Liver (tissue), 9 donors: ENCODE data around the gene TMEM186. TPM values are rescaled to one million over a fixed set of nuclear protein-coding genes. Genes with fewer than 3 reads are reported as not detected.

Source experiments
- DNase-seq: peaks from one replicate; pipeline ENCODE4 v3.0.0-alpha.2; 2017; ENCODE audit warnings: low spot score
- H3K27ac ChIP-seq, 2 donors: one replicate each; pipeline ENCODE4 v1.7.0; 2013; ENCODE audit warnings: inconsistent platforms in 2 of 2, low read length in 2 of 2, control low read depth in 1 of 2, low read depth in 1 of 2, mild to moderate bottlenecking in 1 of 2
- H3K27me3 ChIP-seq, 4 donors: one replicate each; pipeline versions ENCODE4 v1.6.1 to v1.7.0; 2013; ENCODE audit warnings: low read length in 3 of 4, inconsistent platforms in 1 of 4, mild to moderate bottlenecking in 1 of 4, moderate library complexity in 1 of 4; ENCODE audit not compliant: control insufficient read depth in 4 of 4, insufficient read depth in 4 of 4
- H3K36me3 ChIP-seq, 4 donors: one replicate each; pipeline versions ENCODE4 v1.6.1 to v1.7.0; 2013; ENCODE audit warnings: low read length in 3 of 4, mild to moderate bottlenecking in 3 of 4, low read depth in 1 of 4, moderate library complexity in 1 of 4; ENCODE audit not compliant: control insufficient read depth in 4 of 4, insufficient read depth in 3 of 4
- H3K4me1 ChIP-seq, 4 donors: one replicate each; pipeline versions ENCODE4 v1.6.1 to v1.7.0; 2013; ENCODE audit warnings: low read length in 3 of 4, mild to moderate bottlenecking in 3 of 4, moderate library complexity in 1 of 4; ENCODE audit not compliant: control insufficient read depth in 4 of 4, insufficient read depth in 4 of 4
- H3K4me3 ChIP-seq, 3 donors: one replicate each; pipeline versions ENCODE4 v1.6.1 to v1.7.0; 2013; ENCODE audit warnings: low read length in 3 of 3, control low read depth in 1 of 3, low read depth in 1 of 3, mild to moderate bottlenecking in 1 of 3
- H3K9ac ChIP-seq, 2 donors: one replicate each; pipeline ENCODE4 v1.7.0; 2013; ENCODE audit warnings: low read length in 2 of 2, mild to moderate bottlenecking in 2 of 2, moderate library complexity in 2 of 2, control low read depth in 1 of 2, low read depth in 1 of 2
- H3K9me3 ChIP-seq, 4 donors: one replicate each; pipeline versions ENCODE4 v1.6.1 to v1.7.0; 2013; ENCODE audit warnings: low read length in 3 of 4; ENCODE audit not compliant: control insufficient read depth in 4 of 4
- EGR1 ChIP-seq, 2 donors: IDR thresholded peaks; 2 replicates each; pipeline ENCODE4 v1.6.1; 2016 to 2018; ENCODE audit warnings: antibody characterized with exemption in 2 of 2, low read depth in 2 of 2
- FOXA1 ChIP-seq: IDR thresholded peaks from 2 replicates; pipeline ENCODE4 v1.6.1; 2016; ENCODE audit warnings: antibody characterized with exemption
- FOXA2 ChIP-seq: IDR thresholded peaks from 2 replicates; pipeline ENCODE4 v1.6.1; 2016; ENCODE audit warnings: antibody characterized with exemption
- GABPA ChIP-seq, 2 donors: IDR thresholded peaks in 1 of 2; conservative IDR thresholded peaks in 1 of 2; 2 replicates each; pipeline ENCODE4 v1.6.1; 2016; ENCODE audit warnings: antibody characterized with exemption in 2 of 2, mild to moderate bottlenecking in 1 of 2, moderate library complexity in 1 of 2
- HNF4A ChIP-seq, 2 donors: conservative IDR thresholded peaks; 2 replicates each; pipeline ENCODE4 v1.6.1; 2016; ENCODE audit warnings: antibody characterized with exemption in 2 of 2, mild to moderate bottlenecking in 2 of 2
- HNF4G ChIP-seq: IDR thresholded peaks from 2 replicates; pipeline ENCODE4 v1.6.1; 2016; ENCODE audit warnings: antibody characterized with exemption
- JUND ChIP-seq, 2 donors: IDR thresholded peaks; 2 replicates each; pipeline ENCODE4 v1.6.1; 2016; ENCODE audit warnings: antibody characterized with exemption in 2 of 2
- NR2F2 ChIP-seq: IDR thresholded peaks from 2 replicates; pipeline ENCODE4 v1.6.1; 2016; ENCODE audit warnings: antibody characterized with exemption
- RAD21 ChIP-seq, 2 donors: IDR thresholded peaks; 2 replicates each; pipeline ENCODE4 v1.6.1; 2016; ENCODE audit warnings: antibody characterized with exemption in 2 of 2, mild to moderate bottlenecking in 2 of 2
- RXRA ChIP-seq, 2 donors: IDR thresholded peaks; 2 replicates each; pipeline ENCODE4 v1.6.1; 2017 to 2018; ENCODE audit warnings: antibody characterized with exemption in 2 of 2, mild to moderate bottlenecking in 1 of 2
- SP1 ChIP-seq: IDR thresholded peaks from 2 replicates; pipeline ENCODE4 v1.6.1; 2018; ENCODE audit warnings: antibody characterized with exemption, mild to moderate bottlenecking
- TAF1 ChIP-seq: conservative IDR thresholded peaks from 2 replicates; pipeline ENCODE4 v1.6.1; 2016; ENCODE audit warnings: antibody characterized with exemption, mild to moderate bottlenecking
- YY1 ChIP-seq: IDR thresholded peaks from 2 replicates; pipeline ENCODE4 v1.6.1; 2016; ENCODE audit warnings: antibody characterized with exemption, mild to moderate bottlenecking
- WGBS: extraction: QIAGEN DNeasy Blood & Tissue Kit; methylation state at CpG from one replicate; pipeline ENCODE4 v1.1.7; 2013; 5-methylcytosine and 5-hydroxymethylcytosine counted together
- polyA plus RNA-seq, 2 donors: library from polyadenylated mRNA; stranded (reverse) in 1 of 2; unstranded in 1 of 2; fragments of 200-250 nt in 1 of 2; fragments of >200 nt in 1 of 2; fragmentation: Nextera tagmentation in 1 of 2; extraction: Ambion mirVana in 1 of 2; gene quantifications; one replicate each; pipeline versions ENCODE4 v1.2.1 to v1.2.3, GENCODE V29; 2013 to 2015
- total RNA-seq, 2 donors: library from RNA; depleted of rRNA; stranded (reverse); fragments of >200 nt; gene quantifications; one replicate each; pipeline ENCODE4 v1.2.3, GENCODE V29; 2014
- TF ChIP-seq, protein P1 (sequence below): IDR thresholded peaks from 2 replicates; pipeline ENCODE4 v1.6.1; 2016; ENCODE audit warnings: antibody characterized with exemption
- TF ChIP-seq, protein P2 (sequence below): IDR thresholded peaks from 2 replicates; pipeline ENCODE4 v1.6.1; 2016; ENCODE audit warnings: antibody characterized with exemption, mild to moderate bottlenecking
- TF ChIP-seq, protein P3 (sequence below): fragments of 150-350 bp; IDR thresholded peaks from 2 replicates; pipeline ENCODE4 v1.5.1; 2017; ENCODE audit warnings: improper control_type of control experiment, low read depth, low read length; ENCODE audit not compliant: missing input control
- TF ChIP-seq, protein P4 (sequence below): IDR thresholded peaks from 2 replicates; pipeline ENCODE4 v1.6.1; 2016; ENCODE audit warnings: antibody characterized with exemption
- TF ChIP-seq, protein P5 (sequence below): IDR thresholded peaks from 2 replicates; pipeline ENCODE4 v1.6.1; 2016; ENCODE audit warnings: antibody characterized with exemption
- donor health status: healthy.
- donor health status: healthy.
- donor health status: healthy.
- donor health status: healthy.
- donor health status: healthy.

Gene TMEM186
- total and polyA plus RNA-seq, 4 donors = 3.3 to 11.0 (median 7.1) TPM

DNA sequence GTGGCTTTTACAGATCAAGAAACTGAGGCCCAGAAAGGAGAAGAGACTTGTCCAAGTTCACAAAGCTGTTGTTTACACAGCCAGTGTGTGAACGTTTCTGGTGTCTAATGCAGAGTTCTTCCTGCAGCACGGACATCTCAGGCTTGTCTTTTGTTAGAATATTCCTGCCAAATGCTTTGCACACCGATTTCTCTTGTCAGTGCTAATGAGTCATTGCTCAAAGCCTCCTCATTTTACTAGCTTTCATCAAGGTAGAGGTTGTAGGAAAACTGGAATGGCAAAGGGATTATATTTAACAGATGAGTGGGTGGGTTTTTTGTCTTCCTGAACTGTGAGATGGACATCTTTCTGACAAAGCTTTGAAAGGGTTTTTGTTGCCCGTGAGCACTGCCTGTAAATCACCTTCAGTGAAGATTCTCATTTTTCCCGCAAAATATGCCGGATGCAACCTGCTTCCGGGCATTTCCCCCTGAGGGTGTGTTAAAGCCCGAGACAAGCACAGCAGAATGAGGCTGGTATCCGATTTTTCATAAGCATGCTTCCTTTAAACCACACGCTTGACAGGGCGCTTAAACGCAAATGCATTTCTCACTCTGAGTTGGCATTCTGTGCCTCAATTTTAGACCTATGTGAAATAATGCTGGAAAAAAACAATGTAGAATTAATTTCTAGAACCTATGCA lies 14.9 kb upstream of the TMEM186 start:
- H3K9me3 ChIP-seq = no peaks in the 10 kb centered on the region
- H3K36me3 ChIP-seq = peaks cover 26 to 90% (median 57%) of the 10 kb centered on the region in 4 donors
- DNase-seq = no peak
- TF ChIP-seq FOXA1 (no peak), HNF4G (no peak), EGR1 (IDR thresholded peaks at IDR 0.05; ENCODE audit: low read depth in 2 of 2) (no peak), HNF4A (conservative IDR thresholded peaks at IDR 0.05) (no peak), GABPA (IDR thresholded peaks at IDR 0.05 in 1 of 2, conservative IDR thresholded peaks at IDR 0.05 in 1 of 2) (no peak), YY1 (no peak), TAF1 (no peak), FOXA2 (no peak), NR2F2 (no peak), SP1 (no peak), RXRA (IDR thresholded peaks at IDR 0.05) (no peak), JUND (IDR thresholded peaks at IDR 0.05) (no peak), RAD21 (IDR thresholded peaks at IDR 0.05) (no peak)
- TF ChIP-seq, protein P1, sequence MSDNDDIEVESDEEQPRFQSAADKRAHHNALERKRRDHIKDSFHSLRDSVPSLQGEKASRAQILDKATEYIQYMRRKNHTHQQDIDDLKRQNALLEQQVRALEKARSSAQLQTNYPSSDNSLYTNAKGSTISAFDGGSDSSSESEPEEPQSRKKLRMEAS = no peak
- TF ChIP-seq, protein P2, sequence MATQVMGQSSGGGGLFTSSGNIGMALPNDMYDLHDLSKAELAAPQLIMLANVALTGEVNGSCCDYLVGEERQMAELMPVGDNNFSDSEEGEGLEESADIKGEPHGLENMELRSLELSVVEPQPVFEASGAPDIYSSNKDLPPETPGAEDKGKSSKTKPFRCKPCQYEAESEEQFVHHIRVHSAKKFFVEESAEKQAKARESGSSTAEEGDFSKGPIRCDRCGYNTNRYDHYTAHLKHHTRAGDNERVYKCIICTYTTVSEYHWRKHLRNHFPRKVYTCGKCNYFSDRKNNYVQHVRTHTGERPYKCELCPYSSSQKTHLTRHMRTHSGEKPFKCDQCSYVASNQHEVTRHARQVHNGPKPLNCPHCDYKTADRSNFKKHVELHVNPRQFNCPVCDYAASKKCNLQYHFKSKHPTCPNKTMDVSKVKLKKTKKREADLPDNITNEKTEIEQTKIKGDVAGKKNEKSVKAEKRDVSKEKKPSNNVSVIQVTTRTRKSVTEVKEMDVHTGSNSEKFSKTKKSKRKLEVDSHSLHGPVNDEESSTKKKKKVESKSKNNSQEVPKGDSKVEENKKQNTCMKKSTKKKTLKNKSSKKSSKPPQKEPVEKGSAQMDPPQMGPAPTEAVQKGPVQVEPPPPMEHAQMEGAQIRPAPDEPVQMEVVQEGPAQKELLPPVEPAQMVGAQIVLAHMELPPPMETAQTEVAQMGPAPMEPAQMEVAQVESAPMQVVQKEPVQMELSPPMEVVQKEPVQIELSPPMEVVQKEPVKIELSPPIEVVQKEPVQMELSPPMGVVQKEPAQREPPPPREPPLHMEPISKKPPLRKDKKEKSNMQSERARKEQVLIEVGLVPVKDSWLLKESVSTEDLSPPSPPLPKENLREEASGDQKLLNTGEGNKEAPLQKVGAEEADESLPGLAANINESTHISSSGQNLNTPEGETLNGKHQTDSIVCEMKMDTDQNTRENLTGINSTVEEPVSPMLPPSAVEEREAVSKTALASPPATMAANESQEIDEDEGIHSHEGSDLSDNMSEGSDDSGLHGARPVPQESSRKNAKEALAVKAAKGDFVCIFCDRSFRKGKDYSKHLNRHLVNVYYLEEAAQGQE = no peak
- TF ChIP-seq, protein P3, sequence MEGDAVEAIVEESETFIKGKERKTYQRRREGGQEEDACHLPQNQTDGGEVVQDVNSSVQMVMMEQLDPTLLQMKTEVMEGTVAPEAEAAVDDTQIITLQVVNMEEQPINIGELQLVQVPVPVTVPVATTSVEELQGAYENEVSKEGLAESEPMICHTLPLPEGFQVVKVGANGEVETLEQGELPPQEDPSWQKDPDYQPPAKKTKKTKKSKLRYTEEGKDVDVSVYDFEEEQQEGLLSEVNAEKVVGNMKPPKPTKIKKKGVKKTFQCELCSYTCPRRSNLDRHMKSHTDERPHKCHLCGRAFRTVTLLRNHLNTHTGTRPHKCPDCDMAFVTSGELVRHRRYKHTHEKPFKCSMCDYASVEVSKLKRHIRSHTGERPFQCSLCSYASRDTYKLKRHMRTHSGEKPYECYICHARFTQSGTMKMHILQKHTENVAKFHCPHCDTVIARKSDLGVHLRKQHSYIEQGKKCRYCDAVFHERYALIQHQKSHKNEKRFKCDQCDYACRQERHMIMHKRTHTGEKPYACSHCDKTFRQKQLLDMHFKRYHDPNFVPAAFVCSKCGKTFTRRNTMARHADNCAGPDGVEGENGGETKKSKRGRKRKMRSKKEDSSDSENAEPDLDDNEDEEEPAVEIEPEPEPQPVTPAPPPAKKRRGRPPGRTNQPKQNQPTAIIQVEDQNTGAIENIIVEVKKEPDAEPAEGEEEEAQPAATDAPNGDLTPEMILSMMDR = no peak
- TF ChIP-seq, protein P4, sequence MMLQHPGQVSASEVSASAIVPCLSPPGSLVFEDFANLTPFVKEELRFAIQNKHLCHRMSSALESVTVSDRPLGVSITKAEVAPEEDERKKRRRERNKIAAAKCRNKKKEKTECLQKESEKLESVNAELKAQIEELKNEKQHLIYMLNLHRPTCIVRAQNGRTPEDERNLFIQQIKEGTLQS = no peak
- TF ChIP-seq, protein P5, sequence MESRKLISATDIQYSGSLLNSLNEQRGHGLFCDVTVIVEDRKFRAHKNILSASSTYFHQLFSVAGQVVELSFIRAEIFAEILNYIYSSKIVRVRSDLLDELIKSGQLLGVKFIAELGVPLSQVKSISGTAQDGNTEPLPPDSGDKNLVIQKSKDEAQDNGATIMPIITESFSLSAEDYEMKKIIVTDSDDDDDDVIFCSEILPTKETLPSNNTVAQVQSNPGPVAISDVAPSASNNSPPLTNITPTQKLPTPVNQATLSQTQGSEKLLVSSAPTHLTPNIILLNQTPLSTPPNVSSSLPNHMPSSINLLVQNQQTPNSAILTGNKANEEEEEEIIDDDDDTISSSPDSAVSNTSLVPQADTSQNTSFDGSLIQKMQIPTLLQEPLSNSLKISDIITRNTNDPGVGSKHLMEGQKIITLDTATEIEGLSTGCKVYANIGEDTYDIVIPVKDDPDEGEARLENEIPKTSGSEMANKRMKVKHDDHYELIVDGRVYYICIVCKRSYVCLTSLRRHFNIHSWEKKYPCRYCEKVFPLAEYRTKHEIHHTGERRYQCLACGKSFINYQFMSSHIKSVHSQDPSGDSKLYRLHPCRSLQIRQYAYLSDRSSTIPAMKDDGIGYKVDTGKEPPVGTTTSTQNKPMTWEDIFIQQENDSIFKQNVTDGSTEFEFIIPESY = no peak
- no peak overlapping the region for H3K9ac ChIP-seq
- no peaks in the 10 kb centered on the region for H3K27me3 ChIP-seq
- H3K27ac ChIP-seq = no peak overlapping the region
- H3K4me1 ChIP-seq = peaks cover 0 to 18% (median 16%) of the 10 kb centered on the region in 4 donors
- no peak overlapping the region for H3K4me3 ChIP-seq
- 78% methylated on average over 12 of the region's 12 CpGs for WGBS
